H9 (cell line): Measurements from ENCODE around the gene ARCN1. TPM values are rescaled to one million over a fixed set of nuclear protein-coding genes. Genes with fewer than 3 reads are reported as not detected.

Experiments used
- DNase-seq: peaks from one replicate; pipeline ENCODE4 v3.0.0-alpha.2; 2017
- H2AFZ ChIP-seq: one replicate; pipeline ENCODE4 v1.6.1; 2013; ENCODE audit warnings: mild to moderate bottlenecking, low read length, control low read depth, moderate library complexity
- H2AK5ac ChIP-seq: 2 replicates; pipeline ENCODE4 v1.6.1; 2013; ENCODE audit warnings: low read length, control low read depth, mixed read lengths; ENCODE audit not compliant: insufficient read length
- H2BK120ac ChIP-seq: one replicate; pipeline ENCODE4 v1.6.1; 2013; ENCODE audit warnings: low read depth, mild to moderate bottlenecking, low read length, control low read depth, inconsistent platforms; ENCODE audit not compliant: poor library complexity, severe bottlenecking
- H2BK12ac ChIP-seq: 2 replicates; pipeline ENCODE4 v1.6.1; 2013; ENCODE audit warnings: low read length, control low read depth, mixed read lengths, low read depth; ENCODE audit not compliant: insufficient read length
- H2BK15ac ChIP-seq: 2 replicates; pipeline ENCODE4 v1.6.1; 2013; ENCODE audit warnings: low read depth, low read length, control low read depth
- H2BK20ac ChIP-seq: one replicate; pipeline ENCODE4 v1.6.1; 2013; ENCODE audit warnings: low read depth, mild to moderate bottlenecking, low read length, control low read depth, inconsistent platforms; ENCODE audit not compliant: poor library complexity, severe bottlenecking
- H2BK5ac ChIP-seq: 2 replicates; pipeline ENCODE4 v1.6.1; 2013; ENCODE audit warnings: low read length, control low read depth, mixed read lengths; ENCODE audit not compliant: insufficient read length
- H3K14ac ChIP-seq: 2 replicates; pipeline ENCODE4 v1.6.1; 2013; ENCODE audit warnings: low read length, control low read depth; ENCODE audit not compliant: insufficient read depth
- H3K18ac ChIP-seq: 2 replicates; pipeline ENCODE4 v1.6.1; 2013; ENCODE audit warnings: low read depth, mild to moderate bottlenecking, mixed read lengths, low read length, control low read depth; ENCODE audit not compliant: insufficient read length
- H3K23ac ChIP-seq: 2 replicates; pipeline ENCODE4 v1.6.1; 2013; ENCODE audit warnings: low read length, control low read depth, mixed read lengths, low read depth; ENCODE audit not compliant: insufficient read length
- H3K23me2 ChIP-seq: 2 replicates; pipeline ENCODE4 v1.6.1; 2013; ENCODE audit warnings: low read depth, mild to moderate bottlenecking, mixed read lengths, low read length, control low read depth; ENCODE audit not compliant: insufficient read length, poor library complexity, severe bottlenecking
- H3K27ac ChIP-seq: 2 replicates; pipeline ENCODE4 v1.5.1; 2013; ENCODE audit warnings: low read length, control low read depth, mixed read lengths, low read depth; ENCODE audit not compliant: insufficient read length
- H3K27me3 ChIP-seq: 2 replicates; pipeline ENCODE4 v1.6.1; 2013; ENCODE audit warnings: low read length, control low read depth, inconsistent platforms; ENCODE audit not compliant: insufficient read depth
- H3K4ac ChIP-seq: 2 replicates; pipeline ENCODE4 v1.6.1; 2013; ENCODE audit warnings: low read depth, mild to moderate bottlenecking, control low read depth, inconsistent platforms, low read length, moderate library complexity
- H3K4me1 ChIP-seq: 2 replicates; pipeline ENCODE4 v1.6.1; 2013; ENCODE audit warnings: low read length, control low read depth, inconsistent platforms; ENCODE audit not compliant: insufficient read depth
- H3K4me2 ChIP-seq: 2 replicates; pipeline ENCODE4 v1.6.1; 2013; ENCODE audit warnings: low read length, control low read depth, mixed read lengths; ENCODE audit not compliant: insufficient read length, insufficient read depth
- H3K56ac ChIP-seq: 2 replicates; pipeline ENCODE4 v1.6.1; 2013; ENCODE audit warnings: low read depth, mild to moderate bottlenecking, mixed read lengths, low read length, control low read depth; ENCODE audit not compliant: insufficient read length
- H3K79me1 ChIP-seq: 2 replicates; pipeline ENCODE4 v1.6.1; 2013; ENCODE audit warnings: low read depth, mild to moderate bottlenecking, moderate library complexity, low read length, control low read depth, inconsistent platforms; ENCODE audit not compliant: insufficient read depth, poor library complexity, severe bottlenecking
- H3K79me2 ChIP-seq: 2 replicates; pipeline ENCODE4 v1.6.1; 2013; ENCODE audit warnings: low read length, control low read depth, inconsistent platforms; ENCODE audit not compliant: insufficient read depth
- H3K9ac ChIP-seq: 2 replicates; pipeline ENCODE4 v1.6.1; 2013; ENCODE audit warnings: low read length, control low read depth, mixed read lengths; ENCODE audit not compliant: insufficient read length; ENCODE audit errors: extremely low read depth
- H3K9me3 ChIP-seq: one replicate; pipeline ENCODE4 v1.6.1; 2013; ENCODE audit warnings: low read depth, low read length, inconsistent platforms; ENCODE audit not compliant: control insufficient read depth
- H3T11ph ChIP-seq: one replicate; pipeline ENCODE4 v1.6.1; 2013; ENCODE audit warnings: mild to moderate bottlenecking, low read length, control low read depth, inconsistent platforms
- H4K20me1 ChIP-seq: one replicate; pipeline ENCODE4 v1.6.1; 2013; ENCODE audit not compliant: control insufficient read depth, insufficient read length, insufficient read depth
- H4K5ac ChIP-seq: 2 replicates; pipeline ENCODE4 v1.6.1; 2013; ENCODE audit warnings: low read depth, mild to moderate bottlenecking, mixed read lengths, low read length, control low read depth; ENCODE audit not compliant: insufficient read length
- H4K8ac ChIP-seq: replicated peaks from 2 replicates; pipeline ENCODE4 v1.6.1; 2013; ENCODE audit warnings: low read length, control low read depth, mixed read lengths, low read depth; ENCODE audit not compliant: insufficient read length
- H4K91ac ChIP-seq: 2 replicates; pipeline ENCODE4 v1.6.1; 2013; ENCODE audit warnings: low read depth, mild to moderate bottlenecking, moderate library complexity, mixed read lengths, low read length, control low read depth; ENCODE audit not compliant: insufficient read length
- H3K27ac Mint-ChIP-seq, 3 experiments: 2 replicates in 2 of 3; 3 replicates in 1 of 3; pipeline ENCODE4 v1.8.0; 2020 to 2021; ENCODE audit warnings: mixed read lengths in 3 of 3, mild to moderate bottlenecking in 1 of 3, moderate library complexity in 1 of 3
- H3K27me3 Mint-ChIP-seq: 2 replicates; pipeline ENCODE4 v1.8.0; 2021; ENCODE audit warnings: low read depth, mild to moderate bottlenecking, moderate library complexity, mixed read lengths
- H3K36me3 Mint-ChIP-seq, 3 experiments: 2 replicates in 2 of 3; 3 replicates in 1 of 3; pipeline ENCODE4 v1.8.0; 2020 to 2021; ENCODE audit warnings: low read depth in 3 of 3, mixed read lengths in 3 of 3; ENCODE audit not compliant: insufficient read depth in 1 of 3
- H3K4me1 Mint-ChIP-seq, 2 experiments: 2 replicates each; pipeline ENCODE4 v1.8.0; 2020; ENCODE audit warnings: mixed read lengths in 2 of 2
- H3K4me3 Mint-ChIP-seq, 2 experiments: 2 replicates in 1 of 2; 3 replicates in 1 of 2; pipeline ENCODE4 v1.8.0; 2020 to 2021; ENCODE audit warnings: mild to moderate bottlenecking in 2 of 2, mixed read lengths in 2 of 2, moderate library complexity in 1 of 2
- H3K9me3 Mint-ChIP-seq, 2 experiments: 2 replicates in 1 of 2; 3 replicates in 1 of 2; pipeline ENCODE4 v1.8.0; 2020; ENCODE audit warnings: mild to moderate bottlenecking in 2 of 2, mixed read lengths in 2 of 2, moderate library complexity in 1 of 2
- CTCF ChIP-seq: fragments of 200-600 bp; sonication (generic); conservative IDR thresholded peaks from 3 replicates; pipeline ENCODE4 v1.8.0; 2021; ENCODE audit warnings: antibody characterized with exemption, mild to moderate bottlenecking
- WGBS: extraction: QIAGEN DNeasy Blood & Tissue Kit; methylation state at CpG from one replicate; pipeline ENCODE4 v1.1.7; 2013; ENCODE audit warnings: missing lambda C conversion rate, low lambda C conversion rate, mixed read lengths; ENCODE audit not compliant: insufficient read length; ENCODE audit errors: extremely low coverage; 5-methylcytosine and 5-hydroxymethylcytosine counted together
- total RNA-seq: library from RNA; stranded (reverse); gene quantifications from 2 replicates; pipeline ENCODE4 v1.2.1, GENCODE V29; 2021

ARCN1 gene
- total RNA-seq, 1 experiment from 2014 or later, result 152 TPM

- Histone ChIP-seq H2AFZ (no peak overlapping the region), H3K79me1 (no peaks in the 10 kb centered on the region), H3K79me2 (no peaks in the 10 kb centered on the region), H3K4me2 (no peak overlapping the region), H4K20me1 (no peaks in the 10 kb centered on the region), H3K23ac (no peak overlapping the region), H3K27ac (no peak overlapping the region), H3K4me1 (peaks cover 10% of the 10 kb centered on the region; the same call in 1 of the 2 replicates), H3K27me3 (no peaks in the 10 kb centered on the region), H3K9me3 (no peaks in the 10 kb centered on the region), H2BK120ac (no peak overlapping the region), H4K91ac (no peak overlapping the region), H2BK12ac (no peak overlapping the region), H3T11ph (no peak overlapping the region), H3K18ac (no peak overlapping the region), H4K5ac (no peak overlapping the region), H3K23me2 (peaks cover 3% of the 10 kb centered on the region), H4K8ac (no peak overlapping the region), H2BK20ac (no peak overlapping the region), H2BK5ac (no peak overlapping the region), H2BK15ac (no peak overlapping the region), H3K4ac (no peak overlapping the region), H2AK5ac (no peak overlapping the region), H3K56ac (no peak overlapping the region), H3K9ac (no peak overlapping the region), H3K14ac (no peak overlapping the region)
- Mint-ChIP-seq H3K9me3 (no peaks in the 10 kb centered on the region), H3K4me1 (peaks cover 23 to 28% of the 10 kb centered on the region in 2 experiments), H3K4me3 (no peak overlapping the region), H3K27me3 (no peaks in the 10 kb centered on the region), H3K36me3 (peaks cover 28 to 59% (median 55%) of the 10 kb centered on the region in 3 experiments), H3K27ac (no peak overlapping the region; a peak in 1 of 7 replicates)
- no peak for TF ChIP-seq CTCF
- no CpG with 5 or more reads among the region's 6 CpGs for WGBS
- DNase-seq, result no peak
Measured at GRCh38 chr11:118638726-118639125, 66.5 kb downstream of the ARCN1 start.
